Keratinocyte (primary cell): ENCODE measurements around the gene CTNNA3.

Source experiments
- EZH2 ChIP-seq: IDR thresholded peaks from one replicate; pipeline ENCODE4 v1.6.1; 2012; ENCODE audit warnings: inconsistent platforms, mild to moderate bottlenecking, low read length, moderate library complexity
- TF ChIP-seq, protein P1 (sequence below), 3 experiments: IDR thresholded peaks in 1 of 3; conservative IDR thresholded peaks in 1 of 3; optimal IDR thresholded peaks in 1 of 3; 2 replicates in 2 of 3; 3 replicates in 1 of 3; pipeline versions ENCODE3 to v1.5.1; 2011; ENCODE audit warnings: low read length in 3 of 3, mild to moderate bottlenecking in 3 of 3, moderate library complexity in 2 of 3, control low read depth in 1 of 3, inconsistent platforms in 1 of 3; ENCODE audit not compliant: insufficient read depth in 2 of 3; ENCODE audit errors: extremely low read depth in 1 of 3

DNA sequence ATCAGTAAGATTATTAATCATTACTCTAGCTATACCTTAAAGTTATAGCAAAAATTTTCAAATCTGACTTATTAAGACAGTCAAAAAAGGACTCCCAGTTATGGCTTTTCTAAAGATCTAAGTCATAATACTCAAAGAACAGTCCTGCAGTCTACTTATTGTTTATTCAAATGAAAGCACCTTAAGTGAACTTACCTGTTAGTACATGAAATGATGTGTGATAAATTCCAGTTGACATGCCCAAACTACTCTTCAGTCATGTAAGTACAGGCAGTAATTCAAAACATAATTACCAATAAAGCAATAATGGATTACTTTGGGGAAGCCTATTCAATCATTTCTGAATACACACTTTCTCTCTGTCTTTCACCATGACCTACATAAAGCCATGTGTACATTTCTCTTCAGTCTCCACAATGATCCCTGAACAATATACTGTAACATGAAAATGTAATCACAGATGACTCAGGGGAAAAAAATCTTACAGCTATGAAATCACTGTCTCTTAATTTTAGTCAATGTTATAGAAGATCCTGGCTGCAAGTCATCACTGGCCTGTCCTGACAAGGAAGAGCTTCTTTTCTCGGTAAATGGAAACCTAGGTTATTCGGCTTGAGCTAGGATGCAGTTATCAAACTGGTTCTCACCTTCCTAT lies 1190.9 kb downstream of the CTNNA3 start:
- TF ChIP-seq, protein P1, sequence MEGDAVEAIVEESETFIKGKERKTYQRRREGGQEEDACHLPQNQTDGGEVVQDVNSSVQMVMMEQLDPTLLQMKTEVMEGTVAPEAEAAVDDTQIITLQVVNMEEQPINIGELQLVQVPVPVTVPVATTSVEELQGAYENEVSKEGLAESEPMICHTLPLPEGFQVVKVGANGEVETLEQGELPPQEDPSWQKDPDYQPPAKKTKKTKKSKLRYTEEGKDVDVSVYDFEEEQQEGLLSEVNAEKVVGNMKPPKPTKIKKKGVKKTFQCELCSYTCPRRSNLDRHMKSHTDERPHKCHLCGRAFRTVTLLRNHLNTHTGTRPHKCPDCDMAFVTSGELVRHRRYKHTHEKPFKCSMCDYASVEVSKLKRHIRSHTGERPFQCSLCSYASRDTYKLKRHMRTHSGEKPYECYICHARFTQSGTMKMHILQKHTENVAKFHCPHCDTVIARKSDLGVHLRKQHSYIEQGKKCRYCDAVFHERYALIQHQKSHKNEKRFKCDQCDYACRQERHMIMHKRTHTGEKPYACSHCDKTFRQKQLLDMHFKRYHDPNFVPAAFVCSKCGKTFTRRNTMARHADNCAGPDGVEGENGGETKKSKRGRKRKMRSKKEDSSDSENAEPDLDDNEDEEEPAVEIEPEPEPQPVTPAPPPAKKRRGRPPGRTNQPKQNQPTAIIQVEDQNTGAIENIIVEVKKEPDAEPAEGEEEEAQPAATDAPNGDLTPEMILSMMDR (optimal IDR thresholded peaks at IDR 0.05 in 1 of 3, IDR thresholded peaks at IDR 0.05 in 1 of 3, conservative IDR thresholded peaks at IDR 0.05 in 1 of 3; ENCODE audit: extremely low read depth in 1 of 3, insufficient read depth in 2 of 3, low read length in 3 of 3) = no peak
- no peak for TF ChIP-seq EZH2
